OCI-LY3 (cell line): Measurements from ENCODE around the gene BLOC1S6.

Experiments used
- EZH2phosphoT487 ChIP-seq: fragments of 200-600 bp; shearing (Covaris generic); IDR thresholded peaks from 2 replicates; pipeline ENCODE4 v1.6.1; 2018; ENCODE audit warnings: antibody characterized with exemption, mixed run types, low read depth
- TF ChIP-seq, protein P1 (sequence below): fragments of 200-600, 300-600 bp; sonication (generic); IDR thresholded peaks from 2 replicates; pipeline ENCODE4 v1.5.1; 2014; ENCODE audit warnings: antibody characterized with exemption, low read length, low read depth

DNA sequence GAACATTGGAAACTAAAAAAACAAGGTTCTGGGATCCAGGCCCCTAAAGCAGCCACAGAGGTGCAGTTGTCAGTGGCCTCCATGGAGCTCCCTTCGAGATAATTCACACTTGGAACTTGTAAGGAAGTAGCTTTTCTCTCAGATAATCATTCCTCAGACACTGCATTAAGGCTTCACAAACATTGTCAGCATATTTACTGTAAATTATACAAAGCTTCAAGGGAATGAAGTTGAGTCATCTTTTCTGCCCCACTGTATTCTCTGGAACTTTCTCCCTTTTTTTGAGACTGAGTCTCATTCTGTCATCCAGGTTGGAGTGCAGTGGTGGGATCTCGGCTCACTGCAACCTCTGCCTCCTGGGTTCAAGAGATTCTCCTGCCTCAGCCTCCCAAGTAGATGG is 7.1 kb downstream of the BLOC1S6 start:
- TF ChIP-seq, protein P1, sequence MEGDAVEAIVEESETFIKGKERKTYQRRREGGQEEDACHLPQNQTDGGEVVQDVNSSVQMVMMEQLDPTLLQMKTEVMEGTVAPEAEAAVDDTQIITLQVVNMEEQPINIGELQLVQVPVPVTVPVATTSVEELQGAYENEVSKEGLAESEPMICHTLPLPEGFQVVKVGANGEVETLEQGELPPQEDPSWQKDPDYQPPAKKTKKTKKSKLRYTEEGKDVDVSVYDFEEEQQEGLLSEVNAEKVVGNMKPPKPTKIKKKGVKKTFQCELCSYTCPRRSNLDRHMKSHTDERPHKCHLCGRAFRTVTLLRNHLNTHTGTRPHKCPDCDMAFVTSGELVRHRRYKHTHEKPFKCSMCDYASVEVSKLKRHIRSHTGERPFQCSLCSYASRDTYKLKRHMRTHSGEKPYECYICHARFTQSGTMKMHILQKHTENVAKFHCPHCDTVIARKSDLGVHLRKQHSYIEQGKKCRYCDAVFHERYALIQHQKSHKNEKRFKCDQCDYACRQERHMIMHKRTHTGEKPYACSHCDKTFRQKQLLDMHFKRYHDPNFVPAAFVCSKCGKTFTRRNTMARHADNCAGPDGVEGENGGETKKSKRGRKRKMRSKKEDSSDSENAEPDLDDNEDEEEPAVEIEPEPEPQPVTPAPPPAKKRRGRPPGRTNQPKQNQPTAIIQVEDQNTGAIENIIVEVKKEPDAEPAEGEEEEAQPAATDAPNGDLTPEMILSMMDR: no peak
- TF ChIP-seq EZH2phosphoT487: no peak
